ENCODE measurements around the gene PIGB.

GRCh38 chr15:55372701-55373440, 53.8 kb downstream of the PIGB start:
- TF ChIP-seq RFX5 (IDR thresholded peaks at IDR 0.05; ENCODE audit: borderline replicate concordance, low read depth, low read length) (no peak), POLR2AphosphoS5 (IDR thresholded peaks at IDR 0.05; ENCODE audit: low read depth, low read length) (no peak), EZH2 (IDR thresholded peaks at IDR 0.05; ENCODE audit: low read depth, low read length, severe bottlenecking) (no peak), RAD21 (IDR thresholded peaks at IDR 0.05 in 1 of 2, conservative IDR thresholded peaks at IDR 0.05 in 1 of 2; ENCODE audit: low read depth in 2 of 2, low read length in 2 of 2) (no peak), CREB1 (IDR thresholded peaks at IDR 0.05) (no peak), HDAC2 (IDR thresholded peaks at IDR 0.05; ENCODE audit: borderline replicate concordance in 1 of 2, low read depth in 2 of 2, low read length in 2 of 2) (no peak), CTCF (IDR thresholded peaks at IDR 0.05; ENCODE audit: control extremely low read depth in 1 of 3, insufficient read depth in 1 of 3, low read depth in 1 of 3, low read length in 3 of 3) (no peak), RXRA (IDR thresholded peaks at IDR 0.05; ENCODE audit: insufficient read depth, low read depth, low read length) (no peak), CEBPB (IDR thresholded peaks at IDR 0.05; ENCODE audit: low read depth, low read length) (no peak), KDM4A (IDR thresholded peaks at IDR 0.05; ENCODE audit: low read depth, low read length, severe bottlenecking) (no peak)

Measured in H1 (cell line).